Suprapubic skin (tissue), 3 donors: ENCODE measurements around the gene ENTPD2.

Experiments used
- CTCF ChIP-seq, 2 donors: fragments of 200-600 bp in 1 of 2; fragments of 450-650 bp in 1 of 2; sonication (generic) in 1 of 2; IDR thresholded peaks; one replicate each; pipeline ENCODE4 v1.5.1; 2016 to 2019; ENCODE audit warnings: antibody characterized with exemption in 2 of 2, mild to moderate bottlenecking in 1 of 2, moderate library complexity in 1 of 2
- EP300 ChIP-seq: sonication (generic); formaldehyde crosslinking; IDR thresholded peaks from one replicate; pipeline ENCODE4 v1.6.1; 2017; ENCODE audit warnings: antibody characterized with exemption
- POLR2A ChIP-seq, 2 donors: fragments of 450-650 bp; IDR thresholded peaks; one replicate each; pipeline ENCODE4 v1.6.1; 2017; ENCODE audit warnings: antibody characterized with exemption in 2 of 2, mild to moderate bottlenecking in 2 of 2, moderate library complexity in 2 of 2

- no peak for TF ChIP-seq CTCF (IDR thresholded peaks at IDR 0.05)
- TF ChIP-seq POLR2A (IDR thresholded peaks at IDR 0.05), result no peak
- no peak for TF ChIP-seq EP300
Observed at GRCh38 chr9:137055385-137056364, 1.8 kb upstream of the ENTPD2 start.
